ENCODE measurements around the gene AMMECR1L. TPM values are rescaled to one million over a fixed set of nuclear protein-coding genes. Genes with fewer than 3 reads are reported as not detected.
A peak's percentile ranks its signal among the peaks of the same experiment; 100 is the strongest.

AMMECR1L gene
- total RNA-seq, 1 donor from 2014 or later = 17.2 TPM

- DNase-seq (no peak), ATAC-seq (no peak)
- intact Hi-C loops (cut with DNase I) = no loop called here
- Histone ChIP-seq H3K27me3 (no peaks in the 10 kb centered on the region), H3K4me1 (peaks cover 3% of the 10 kb centered on the region), H3K36me3 (peaks cover 62% of the 10 kb centered on the region), H3K4me3 (no peak overlapping the region), H3K27ac (no peak overlapping the region), H3K9me3 (no peaks in the 10 kb centered on the region)
- TF ChIP-seq CTCF (IDR thresholded peaks at IDR 0.05) = no peak
These were observed 13.4 kb downstream of the AMMECR1L start for GRCh38 chr2:127872354-127872753.

- peaks cover 79% of the 10 kb centered on the region for H3K36me3 ChIP-seq
- DNase-seq = no peak
These were observed 19.8 kb downstream of the AMMECR1L start for GRCh38 chr2:127865926-127866325.

DNA sequence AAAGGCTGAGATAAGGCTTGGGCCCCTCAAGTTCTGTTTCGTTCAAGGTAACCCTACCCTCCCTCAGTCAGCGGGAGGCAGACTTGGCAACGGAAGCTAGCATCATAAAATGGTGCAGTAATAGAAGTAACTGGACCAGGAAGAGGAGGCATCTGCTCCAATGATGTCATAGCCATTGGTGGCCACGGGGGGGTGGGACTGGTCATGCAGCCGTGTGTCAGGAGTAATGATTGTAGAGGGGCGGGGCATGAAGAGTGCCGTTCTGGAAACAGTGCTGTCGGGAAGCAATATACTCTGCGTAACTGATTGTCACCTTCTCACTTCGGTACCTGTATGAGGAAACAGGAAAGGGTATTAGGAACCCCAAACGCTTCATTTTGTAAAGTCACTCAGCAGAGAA, 20.9 kb downstream of the AMMECR1L start:
- H3K27ac ChIP-seq = no peak overlapping the region
- peaks cover 72% of the 10 kb centered on the region for H3K36me3 ChIP-seq
- ATAC-seq = no peak
- TF ChIP-seq CTCF (IDR thresholded peaks at IDR 0.05) = no peak
- no peak overlapping the region for H3K4me3 ChIP-seq
- no peaks in the 10 kb centered on the region for H3K27me3 ChIP-seq
- intact Hi-C loops (cut with DNase I) = no loop called here
- DNase-seq = no peak
- no peaks in the 10 kb centered on the region for H3K4me1 ChIP-seq
- no peaks in the 10 kb centered on the region for H3K9me3 ChIP-seq

More at GRCh38 chr2:127865926-127866325, 19.8 kb downstream of the AMMECR1L start:
- Histone ChIP-seq H3K4me3 (no peak overlapping the region), H3K27me3 (no peaks in the 10 kb centered on the region), H3K9me3 (no peaks in the 10 kb centered on the region), H3K4me1 (no peaks in the 10 kb centered on the region), H3K27ac (no peak overlapping the region)
- intact Hi-C loops (cut with DNase I) = no loop called here
- no peak for TF ChIP-seq CTCF (IDR thresholded peaks at IDR 0.05)
- ATAC-seq = no peak

GRCh38 chr2:127862228-127862627, 23.5 kb downstream of the AMMECR1L start:
- no peak for TF ChIP-seq CTCF (IDR thresholded peaks at IDR 0.05)
- Histone ChIP-seq H3K4me3 (no peak overlapping the region), H3K27ac (no peak overlapping the region), H3K4me1 (peaks cover 10% of the 10 kb centered on the region), H3K27me3 (no peaks in the 10 kb centered on the region), H3K9me3 (no peaks in the 10 kb centered on the region), H3K36me3 (peaks cover 46% of the 10 kb centered on the region)
- DNase-seq (no peak), ATAC-seq (no peak)
- intact Hi-C loops (cut with DNase I) = no loop called here

- Histone ChIP-seq H3K36me3 (peaks cover 25% of the 10 kb centered on the region), H3K4me1 (peaks cover 24% of the 10 kb centered on the region), H3K27ac (no peak overlapping the region), H3K4me3 (no peak overlapping the region), H3K27me3 (no peaks in the 10 kb centered on the region), H3K9me3 (no peaks in the 10 kb centered on the region)
- intact Hi-C loops (cut with DNase I) = no loop called here
- no peak for TF ChIP-seq CTCF (IDR thresholded peaks at IDR 0.05)
- ATAC-seq (no peak), DNase-seq (no peak)
These were observed 25.6 kb downstream of the AMMECR1L start for GRCh38 chr2:127860130-127860529.

DNA sequence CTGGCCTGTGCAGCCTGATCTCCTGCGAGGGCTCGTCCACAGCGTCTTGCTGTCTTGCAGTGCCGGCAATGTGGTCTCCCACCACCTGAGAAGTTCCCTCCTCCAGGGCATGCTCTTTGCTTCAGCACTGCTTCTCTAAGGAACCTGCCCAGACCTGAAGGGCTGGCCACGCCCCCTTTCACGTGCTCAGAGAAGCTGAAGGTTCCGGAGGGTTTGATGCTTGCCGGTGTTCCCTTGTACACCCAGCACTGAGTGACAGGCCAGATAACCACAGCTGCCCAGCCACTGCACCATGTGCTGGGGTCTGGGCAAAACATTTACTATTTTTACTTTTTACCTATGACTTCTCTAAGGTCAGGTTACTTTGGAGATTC, 26.1 kb downstream of the AMMECR1L start:
- no peaks in the 10 kb centered on the region for H3K9me3 ChIP-seq
- DNase-seq (peak; percentile 88), ATAC-seq (peak; percentile 58)
- peaks cover 27% of the 10 kb centered on the region for H3K4me1 ChIP-seq
- no peak for TF ChIP-seq CTCF (IDR thresholded peaks at IDR 0.05)
- no peak overlapping the region for H3K4me3 ChIP-seq
- intact Hi-C loops (cut with DNase I) = no loop called here
- H3K27ac ChIP-seq = no peak overlapping the region
- peaks cover 20% of the 10 kb centered on the region for H3K36me3 ChIP-seq
- no peaks in the 10 kb centered on the region for H3K27me3 ChIP-seq
